Common myeloid progenitor, CD34-positive (primary cell): ENCODE data around the gene ZNF212.
A peak's percentile ranks its signal among the peaks of the same experiment; 100 is the strongest.

Experiments used
- CTCF ChIA-PET: fragments of 350-600 bp; sonication (Branson Sonifier 250); formaldehyde crosslinking; loops from one replicate; lab custom pipeline; 2021; ENCODE audit warnings: antibody characterized with exemption; lab: Charles Lee
- POLR2A ChIA-PET: fragments of 350-600 bp; sonication (Branson Sonifier 250); formaldehyde crosslinking; loops from one replicate; lab custom pipeline; 2021; ENCODE audit warnings: antibody characterized with exemption; lab: Charles Lee
- DNase-seq, 3 donors: peaks; one replicate each; pipeline versions ENCODE4 v3.0.0 to v3.0.0-alpha.2; 2013
- H3K27ac ChIP-seq, 2 experiments: 1 replicate in 1 of 2; 2 replicates in 1 of 2; pipeline ENCODE4 v1.7.0; 2013; ENCODE audit warnings: inconsistent platforms in 2 of 2, low read length in 2 of 2, mild to moderate bottlenecking in 2 of 2, low read depth in 1 of 2, moderate library complexity in 1 of 2; ENCODE audit not compliant: severe bottlenecking in 2 of 2, insufficient read depth in 1 of 2, poor library complexity in 1 of 2
- H3K27me3 ChIP-seq, 5 experiments: replicated peaks in 2 of 5; 1 replicate in 3 of 5; 2 replicates in 2 of 5; pipeline versions ENCODE4 v1.6.1 to v1.7.0; 2013; ENCODE audit warnings: low read length in 4 of 5, mild to moderate bottlenecking in 2 of 5, moderate library complexity in 2 of 5, inconsistent platforms in 1 of 5; ENCODE audit not compliant: insufficient read depth in 5 of 5, control insufficient read depth in 4 of 5
- H3K36me3 ChIP-seq, 4 experiments: 1 replicate in 2 of 4; 2 replicates in 2 of 4; pipeline versions ENCODE4 v1.6.1 to v1.7.0; 2013; ENCODE audit warnings: low read length in 3 of 4, control low read depth in 1 of 4, mild to moderate bottlenecking in 1 of 4; ENCODE audit not compliant: control insufficient read depth in 4 of 4, insufficient read depth in 4 of 4
- H3K4me1 ChIP-seq, 4 experiments: 1 replicate in 3 of 4; 2 replicates in 1 of 4; pipeline versions ENCODE4 v1.6.1 to v1.7.1; 2013; ENCODE audit warnings: low read length in 3 of 4, mild to moderate bottlenecking in 3 of 4, control low read depth in 1 of 4, inconsistent platforms in 1 of 4, moderate library complexity in 1 of 4; ENCODE audit not compliant: control insufficient read depth in 4 of 4, insufficient read depth in 4 of 4; ENCODE audit errors: control extremely low read depth in 1 of 4
- H3K4me3 ChIP-seq, 7 experiments: 1 replicate in 4 of 7; 2 replicates in 3 of 7; pipeline versions ENCODE4 v1.5.1 to v1.7.0; 2013; ENCODE audit warnings: mild to moderate bottlenecking in 7 of 7, low read length in 6 of 7, moderate library complexity in 6 of 7, inconsistent platforms in 2 of 7, low read depth in 2 of 7, control low read depth in 1 of 7; ENCODE audit not compliant: insufficient read depth in 4 of 7, control insufficient read depth in 1 of 7; ENCODE audit errors: extremely low read depth in 1 of 7
- H3K9me3 ChIP-seq, 5 experiments: 1 replicate in 4 of 5; 2 replicates in 1 of 5; pipeline versions ENCODE4 v1.6.1 to v1.7.1; 2013; ENCODE audit warnings: low read length in 4 of 5, mild to moderate bottlenecking in 2 of 5, inconsistent platforms in 1 of 5, low read depth in 1 of 5, moderate library complexity in 1 of 5; ENCODE audit not compliant: control insufficient read depth in 4 of 5, insufficient read depth in 2 of 5; ENCODE audit errors: control extremely low read depth in 1 of 5
- WGBS: methylation state at CpG from one replicate; pipeline ENCODE4 v1.1.5; 2013; ENCODE audit not compliant: insufficient coverage; 5-methylcytosine and 5-hydroxymethylcytosine counted together

Gene ZNF212

DNA sequence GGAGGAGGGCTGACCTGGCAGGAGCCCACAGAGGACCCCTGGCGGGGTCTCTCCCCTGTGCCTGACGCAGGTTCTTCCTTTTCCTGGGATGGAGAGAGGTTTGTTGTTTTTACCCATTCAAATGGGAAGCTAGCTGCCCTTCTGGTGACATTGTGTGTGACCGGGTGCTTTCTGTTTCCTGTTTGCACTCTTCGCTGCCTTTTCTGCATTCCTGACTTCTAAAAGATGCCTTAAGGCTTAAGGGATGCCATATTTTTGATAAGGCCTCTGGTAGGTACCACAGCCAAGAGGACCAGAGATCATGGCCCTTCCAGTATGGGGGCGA lies 42.8 kb downstream of the ZNF212 start:
- DNase-seq: no peak
- ChIA-PET CTCF (no interaction called here), POLR2A (no interaction called here)
- Histone ChIP-seq H3K4me1 (peaks cover 0 to 19% (median 13%) of the 10 kb centered on the region in 4 experiments), H3K27ac (no peak overlapping the region), H3K4me3 (no peak overlapping the region), H3K27me3 (no peaks in the 10 kb centered on the region), H3K36me3 (peaks cover 7 to 44% (median 27%) of the 10 kb centered on the region in 4 experiments), H3K9me3 (no peaks in the 10 kb centered on the region)
- WGBS: 90% methylated on average over 3 of the region's 5 CpGs

DNA sequence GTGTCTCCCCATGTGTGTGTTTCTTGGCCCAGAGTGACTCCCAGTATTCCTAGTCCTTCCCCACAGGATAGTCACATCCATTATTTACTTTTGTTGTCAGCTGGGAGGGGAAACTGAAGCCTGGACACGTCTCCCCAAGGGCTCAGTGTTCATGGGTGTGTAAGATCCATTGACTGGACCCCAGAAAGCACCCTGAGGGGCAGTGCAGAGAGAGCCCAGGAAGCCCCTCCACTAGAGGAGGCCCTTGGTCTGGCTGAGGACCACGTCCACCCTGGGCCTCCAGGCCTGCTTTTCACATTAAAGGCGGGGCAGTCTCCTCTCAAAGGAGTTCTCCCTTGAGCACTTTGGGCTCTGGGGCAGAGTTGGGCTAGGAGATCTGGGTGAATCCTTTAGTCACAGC lies 43.9 kb downstream of the ZNF212 start:
- CTCF ChIA-PET: interaction anchor here (2.8 kb wide), 1 partner anchor 21 kb away, joined by 13 read pairs; the partner anchor contains the start of gene ZNF783
- Histone ChIP-seq H3K9me3 (no peaks in the 10 kb centered on the region), H3K27ac (no peak overlapping the region), H3K27me3 (no peaks in the 10 kb centered on the region), H3K36me3 (peaks cover 2 to 40% (median 26%) of the 10 kb centered on the region in 4 experiments), H3K4me3 (no peak overlapping the region), H3K4me1 (peaks cover 0 to 19% (median 13%) of the 10 kb centered on the region in 4 experiments)
- POLR2A ChIA-PET: no interaction called here
- WGBS: 100% methylated on average over 1 of the region's 3 CpGs
- DNase-seq: no peak

DNA sequence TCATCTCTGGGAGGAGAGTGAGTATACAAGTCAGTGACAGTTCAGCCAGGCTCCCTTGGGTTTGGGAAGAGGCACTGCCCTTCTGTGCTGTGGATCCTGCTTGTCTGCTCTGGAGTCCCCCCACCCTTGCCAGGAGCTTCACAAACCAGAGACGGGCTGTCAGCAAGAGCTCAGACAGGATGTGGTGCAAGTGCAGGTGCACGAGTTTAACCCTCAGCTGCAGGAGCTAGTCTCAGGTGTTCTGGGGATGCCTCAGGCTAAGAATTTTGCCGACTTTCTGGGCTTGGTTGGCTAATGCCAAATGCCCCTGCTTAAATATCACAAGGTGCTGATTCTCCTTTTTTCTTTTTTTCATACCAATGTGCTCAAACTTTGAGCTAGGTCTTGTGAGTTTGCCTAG lies 44.9 kb downstream of the ZNF212 start:
- CTCF ChIA-PET: interaction anchor here (1.1 to 2.8 kb wide), 3 partner anchors 10 to 89 kb away, joined by 3 to 13 read pairs (median 4); partner anchors contain the start of genes ZNF282 and ZNF783
- Histone ChIP-seq H3K9me3 (no peaks in the 10 kb centered on the region), H3K36me3 (peaks cover 0 to 35% (median 18%) of the 10 kb centered on the region in 4 experiments), H3K4me3 (peak overlapping the region in 2 of 7 experiments; percentile 23 to 80), H3K27me3 (no peaks in the 10 kb centered on the region), H3K4me1 (peaks cover 0 to 19% (median 13%) of the 10 kb centered on the region in 4 experiments), H3K27ac (no peak overlapping the region)
- POLR2A ChIA-PET: no interaction called here
- WGBS: 38% methylated on average over 3 of the region's 3 CpGs
- DNase-seq: peak in 2 of 3 donors; percentile 5 to 24

DNA sequence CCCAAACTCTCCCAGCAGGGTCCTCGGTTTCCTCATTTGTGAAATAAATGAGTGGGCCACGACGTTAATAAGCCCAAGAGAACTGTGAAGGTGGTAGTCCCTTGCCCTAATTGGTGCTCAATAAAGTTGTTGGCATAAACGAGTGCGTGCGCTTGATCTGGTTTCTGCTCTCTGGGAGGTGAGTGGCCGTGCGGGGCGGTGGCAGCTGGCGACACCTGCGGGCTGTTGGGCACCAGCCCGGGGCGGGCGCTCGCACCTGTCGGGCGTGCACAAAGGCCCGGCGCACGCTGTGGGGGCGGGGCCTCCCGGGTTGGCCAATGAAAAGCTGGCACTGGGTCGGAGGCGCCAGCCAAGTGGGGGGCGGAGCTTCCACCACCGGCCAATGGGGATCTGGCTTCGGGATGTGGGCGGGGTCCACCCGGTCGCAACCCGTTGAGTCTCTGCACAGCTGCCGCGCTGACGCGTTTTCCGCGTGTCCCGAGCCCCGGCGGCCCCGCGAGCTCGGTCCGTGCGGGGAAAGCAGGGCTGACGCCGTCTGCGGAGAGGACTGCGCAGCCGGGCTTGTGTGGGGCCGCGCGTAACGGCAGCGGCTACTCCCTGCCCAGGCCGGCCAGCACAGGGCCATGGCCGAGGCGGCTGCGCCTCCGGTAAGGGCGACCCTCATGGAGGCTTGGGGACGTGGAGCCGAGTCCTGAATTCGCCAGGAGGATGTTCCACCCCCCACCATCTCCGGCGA lies 45.6 kb downstream of the ZNF212 start:
- H3K4me1 ChIP-seq: peaks cover 0 to 19% (median 13%) of the 10 kb centered on the region in 4 experiments
- H3K27ac ChIP-seq: no peak overlapping the region
- no peaks in the 10 kb centered on the region for H3K9me3 ChIP-seq
- under 1% methylated on average over 59 of the region's 66 CpGs for WGBS
- H3K4me3 ChIP-seq: peak overlapping the region; percentile 23 to 80 (median 65)
- DNase-seq: peak; percentile 88 to 95 (median 94)
- peaks cover 0 to 38% (median 20%) of the 10 kb centered on the region in 4 experiments for H3K36me3 ChIP-seq
- CTCF ChIA-PET: interaction anchor here (0.8 to 2.8 kb wide), 4 partner anchors 11 to 90 kb away, joined by 3 to 13 read pairs (median 4); partner anchors contain the start of genes ZNF282 and ZNF783
- H3K27me3 ChIP-seq: no peaks in the 10 kb centered on the region
- POLR2A ChIA-PET: interaction anchor here (0.6 kb wide), 1 partner anchor 1784 kb away, joined by 3 read pairs; no protein-coding TSS in a partner anchor

DNA sequence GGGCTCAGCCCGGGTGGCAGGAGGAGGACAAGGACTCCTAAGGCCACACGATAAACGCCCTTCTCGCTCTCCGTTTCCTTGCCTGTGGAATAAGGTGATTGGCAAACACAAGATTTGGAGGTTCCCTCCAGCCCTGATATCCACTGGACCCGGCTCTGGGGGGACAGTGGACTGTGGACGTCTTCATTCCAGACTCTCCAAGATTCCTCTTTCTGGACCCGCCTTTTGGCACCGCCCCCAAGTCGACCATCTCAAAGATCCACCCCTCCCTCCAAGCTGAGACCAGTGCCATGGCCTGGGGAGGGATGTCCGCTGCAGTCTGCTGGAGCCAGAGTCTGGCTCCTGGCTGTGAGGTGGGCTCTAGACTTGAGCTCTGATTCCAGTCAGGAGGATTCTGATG lies 46.2 kb downstream of the ZNF212 start:
- 6% methylated on average over 9 of the region's 11 CpGs for WGBS
- POLR2A ChIA-PET: interaction anchor here (0.6 kb wide), 1 partner anchor 1784 kb away, joined by 3 read pairs; no protein-coding TSS in a partner anchor
- no peaks in the 10 kb centered on the region for H3K9me3 ChIP-seq
- no peak overlapping the region for H3K27ac ChIP-seq
- CTCF ChIA-PET: interaction anchor here (0.8 to 2.8 kb wide), 3 partner anchors 24 to 91 kb away, joined by 3 to 13 read pairs (median 4); partner anchors contain the start of genes ZNF282 and ZNF783
- peaks cover 0 to 32% (median 18%) of the 10 kb centered on the region in 4 experiments for H3K36me3 ChIP-seq
- DNase-seq: peak in 1 of 3 donors; percentile 13
- peak overlapping the region; percentile 23 to 80 (median 65) for H3K4me3 ChIP-seq
- H3K27me3 ChIP-seq: no peaks in the 10 kb centered on the region
- peaks cover 0 to 19% (median 13%) of the 10 kb centered on the region in 4 experiments for H3K4me1 ChIP-seq

DNA sequence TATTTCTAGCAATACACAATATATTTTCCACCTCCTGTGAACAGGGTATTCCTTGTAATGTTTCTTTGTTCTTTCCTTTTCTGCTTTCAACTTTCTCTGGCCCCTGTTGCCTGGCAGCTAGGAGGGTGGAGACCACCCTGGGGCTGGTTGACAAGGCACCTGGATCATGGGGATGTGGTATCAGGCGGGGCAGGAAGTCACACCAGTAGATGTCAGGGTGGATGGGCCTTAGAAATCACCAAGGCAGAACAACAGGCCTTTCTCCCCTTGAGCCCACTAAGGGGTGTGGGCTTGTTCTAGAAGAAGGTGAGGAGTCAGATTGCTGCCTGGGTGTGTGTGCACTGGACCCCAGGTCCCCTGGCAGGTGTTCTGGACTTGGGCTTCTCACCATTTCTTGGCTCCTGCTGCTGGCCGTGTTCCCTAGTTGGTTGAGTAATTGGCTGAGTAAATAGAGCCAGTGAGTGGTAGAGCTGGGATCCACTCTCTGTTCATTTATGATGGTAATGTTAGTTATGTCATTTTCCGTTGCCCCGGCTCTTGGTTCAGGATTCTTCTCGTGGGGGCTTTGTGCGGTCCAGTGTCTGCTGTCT lies 47.5 kb downstream of the ZNF212 start:
- Histone ChIP-seq H3K4me1 (peaks cover 0 to 19% (median 13%) of the 10 kb centered on the region in 4 experiments), H3K4me3 (no peak overlapping the region), H3K27ac (no peak overlapping the region), H3K27me3 (no peaks in the 10 kb centered on the region), H3K36me3 (peaks cover 0 to 22% (median 14%) of the 10 kb centered on the region in 4 experiments), H3K9me3 (no peaks in the 10 kb centered on the region)
- 92% methylated on average over 3 of the region's 6 CpGs for WGBS
- peak in 1 of 3 donors; percentile 14 for DNase-seq
- CTCF ChIA-PET: no interaction called here
- POLR2A ChIA-PET: no interaction called here
